GM12872 (cell line): ENCODE measurements around the gene CASTOR1.

Experiments
- TF ChIP-seq, protein P1 (sequence below): IDR thresholded peaks from 3 replicates; pipeline ENCODE4 v1.5.1; 2011; ENCODE audit warnings: low read depth, mild to moderate bottlenecking, low read length, moderate library complexity; ENCODE audit not compliant: insufficient read depth

The CASTOR1 gene

DNA sequence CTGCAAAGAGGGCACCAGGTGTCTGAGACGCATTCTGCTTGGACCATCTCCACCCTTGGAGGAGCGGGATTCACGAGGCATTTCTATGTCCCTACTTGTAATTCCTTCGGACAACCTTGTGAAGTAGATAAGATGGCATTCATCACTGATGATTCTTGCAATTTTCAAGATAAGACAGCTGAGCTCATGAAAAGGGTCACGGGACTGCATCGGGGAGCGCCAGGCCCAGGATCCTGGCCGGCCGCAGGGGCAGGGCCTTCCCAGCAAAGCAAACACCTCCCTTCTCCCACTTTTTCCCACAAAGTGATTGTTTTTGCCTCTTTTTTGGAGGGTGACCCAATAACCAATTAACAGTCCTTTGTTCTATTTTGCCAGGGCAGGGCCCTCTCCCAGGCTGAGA is 51.2 kb downstream of the CASTOR1 start:
- TF ChIP-seq, protein P1, sequence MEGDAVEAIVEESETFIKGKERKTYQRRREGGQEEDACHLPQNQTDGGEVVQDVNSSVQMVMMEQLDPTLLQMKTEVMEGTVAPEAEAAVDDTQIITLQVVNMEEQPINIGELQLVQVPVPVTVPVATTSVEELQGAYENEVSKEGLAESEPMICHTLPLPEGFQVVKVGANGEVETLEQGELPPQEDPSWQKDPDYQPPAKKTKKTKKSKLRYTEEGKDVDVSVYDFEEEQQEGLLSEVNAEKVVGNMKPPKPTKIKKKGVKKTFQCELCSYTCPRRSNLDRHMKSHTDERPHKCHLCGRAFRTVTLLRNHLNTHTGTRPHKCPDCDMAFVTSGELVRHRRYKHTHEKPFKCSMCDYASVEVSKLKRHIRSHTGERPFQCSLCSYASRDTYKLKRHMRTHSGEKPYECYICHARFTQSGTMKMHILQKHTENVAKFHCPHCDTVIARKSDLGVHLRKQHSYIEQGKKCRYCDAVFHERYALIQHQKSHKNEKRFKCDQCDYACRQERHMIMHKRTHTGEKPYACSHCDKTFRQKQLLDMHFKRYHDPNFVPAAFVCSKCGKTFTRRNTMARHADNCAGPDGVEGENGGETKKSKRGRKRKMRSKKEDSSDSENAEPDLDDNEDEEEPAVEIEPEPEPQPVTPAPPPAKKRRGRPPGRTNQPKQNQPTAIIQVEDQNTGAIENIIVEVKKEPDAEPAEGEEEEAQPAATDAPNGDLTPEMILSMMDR, result no peak

DNA sequence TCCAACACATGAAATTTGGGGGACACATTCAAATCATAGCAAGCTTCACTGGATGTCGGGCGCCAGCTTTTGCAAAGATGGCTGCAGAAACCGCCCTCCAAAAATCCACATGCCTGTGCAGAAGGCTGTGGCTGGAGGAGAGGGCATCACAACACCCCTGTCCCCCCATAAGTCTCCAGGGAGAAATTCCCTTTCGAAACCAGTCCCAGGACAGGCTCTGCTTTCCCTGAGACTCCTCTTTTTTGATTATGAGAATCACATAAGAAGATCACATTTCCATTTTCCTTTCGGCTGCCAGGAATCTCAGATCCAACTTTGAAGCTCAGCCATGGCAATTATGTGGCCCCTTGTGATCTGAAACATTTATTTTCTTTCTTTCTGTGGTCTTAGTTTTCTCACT is 52.4 kb downstream of the CASTOR1 start:
- TF ChIP-seq, protein P1, result no peak

DNA sequence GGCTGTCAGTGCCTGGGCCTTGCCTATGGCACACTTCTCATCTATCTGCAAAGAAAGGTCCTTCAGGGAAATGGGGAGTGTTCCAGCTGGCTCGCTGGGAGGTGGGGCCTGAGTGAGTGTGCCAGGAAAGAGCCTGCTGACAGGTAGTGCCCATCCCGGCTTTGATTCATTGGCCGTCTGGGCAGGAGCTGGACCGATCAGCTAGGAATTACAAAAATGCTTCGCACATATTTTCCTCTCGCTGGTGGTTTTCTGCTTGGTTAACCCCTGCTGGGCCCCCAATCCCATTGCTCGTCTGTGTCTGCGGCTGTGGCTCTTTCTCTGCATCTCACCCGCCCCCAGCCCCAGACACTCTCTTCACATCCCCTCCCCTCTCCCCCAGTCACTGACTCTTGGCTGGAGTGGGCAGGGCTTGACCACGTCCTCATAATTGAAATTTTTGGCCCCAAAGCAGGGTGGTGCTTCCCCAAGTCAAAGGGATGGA is 53.6 kb downstream of the CASTOR1 start:
- TF ChIP-seq, protein P1, result no peak
